Kidney (tissue), 14 donors: Measurements from ENCODE around the gene LRRC45. TPM values are rescaled to one million over a fixed set of nuclear protein-coding genes. Genes with fewer than 3 reads are reported as not detected.
A peak's percentile ranks its signal among the peaks of the same experiment; 100 is the strongest.

ENCODE experiments used
- DNase-seq, 5 donors: peaks; one replicate each; pipeline ENCODE4 v3.0.0-alpha.2; 2013 to 2020
- FAIRE-seq: peaks from 2 replicates; lab custom pipeline; 2012; peaks lifted over from hg19 to GRCh38; lab: Jason Lieb, UNC
- H3K27ac ChIP-seq, 2 donors: one replicate each; pipeline ENCODE4 v1.7.0; 2013; ENCODE audit warnings: low read depth in 2 of 2, low read length in 2 of 2, inconsistent platforms in 1 of 2
- H3K27me3 ChIP-seq: one replicate; pipeline ENCODE4 v1.7.1; 2013; ENCODE audit warnings: low read length, inconsistent platforms; ENCODE audit not compliant: control insufficient read depth, insufficient read depth
- H3K36me3 ChIP-seq, 3 donors: one replicate each; pipeline versions ENCODE4 v1.7.0 to v1.7.1; 2013; ENCODE audit warnings: low read length in 3 of 3, control low read depth in 1 of 3, inconsistent platforms in 1 of 3; ENCODE audit not compliant: insufficient read depth in 3 of 3, control insufficient read depth in 2 of 3
- H3K4me1 ChIP-seq, 3 donors: one replicate each; pipeline versions ENCODE4 v1.7.0 to v1.7.1; 2013; ENCODE audit warnings: low read length in 3 of 3, inconsistent platforms in 1 of 3, low read depth in 1 of 3; ENCODE audit not compliant: control insufficient read depth in 2 of 3, insufficient read depth in 2 of 3
- H3K4me3 ChIP-seq, 3 donors: one replicate each; pipeline versions ENCODE4 v1.7.0 to v1.8.1; 2013; ENCODE audit warnings: low read length in 3 of 3, control low read depth in 1 of 3, inconsistent platforms in 1 of 3
- H3K9ac ChIP-seq, 3 donors: one replicate each; pipeline versions ENCODE4 v1.7.0 to v1.7.1; 2013; ENCODE audit warnings: low read length in 3 of 3, control low read depth in 1 of 3, inconsistent platforms in 1 of 3
- H3K9me3 ChIP-seq, 3 donors: one replicate each; pipeline versions ENCODE4 v1.7.0 to v1.7.1; 2013; ENCODE audit warnings: low read length in 3 of 3, control low read depth in 1 of 3, inconsistent platforms in 1 of 3; ENCODE audit not compliant: control insufficient read depth in 2 of 3, insufficient read depth in 1 of 3
- CTCF ChIP-seq: IDR thresholded peaks from 3 replicates; pipeline ENCODE4 v1.5.1; 2012; ENCODE audit warnings: mild to moderate bottlenecking, moderate library complexity, borderline replicate concordance; ENCODE audit not compliant: insufficient read depth; ENCODE audit errors: extremely low read depth
- intact Hi-C: fragments of 100-400 bp; cut with DNase I; formaldehyde crosslinking; loops from one replicate; pipeline ENCODE4 v1.11.1; 2022
- polyA plus RNA-seq: library from polyadenylated mRNA; stranded (reverse); fragments of 350-450 nt; fragmentation: Illumina TruSeq; extraction: RNeasy Lipid Tissue Mini Kit (QIAGEN cat#74804); gene quantifications from one replicate; pipeline ENCODE4 v1.2.3, GENCODE V29; 2014; ENCODE audit warnings: low read depth, low replicate concordance; ENCODE audit not compliant: insufficient read depth
- total RNA-seq: library from RNA; stranded (reverse); fragmentation: NEBNext Ultra II Directional; extraction: Animal tissue kit (Norgen Biotek cat#: 25700); gene quantifications from one replicate; pipeline ENCODE4 v1.2.1, GENCODE V29; 2021
- donor health status: control.
- donor health status: control.
- donor health status: control.
- donor health status: control.
- donor health status: control.
- donor health status: DM: yes; HTN: yes; CAD: no.
- donor health status: Normal renal cell carcinoma (clear cell type).

The LRRC45 gene
- total and polyA plus RNA-seq, 2 donors from 2014 or later: 9.9 TPM

DNA sequence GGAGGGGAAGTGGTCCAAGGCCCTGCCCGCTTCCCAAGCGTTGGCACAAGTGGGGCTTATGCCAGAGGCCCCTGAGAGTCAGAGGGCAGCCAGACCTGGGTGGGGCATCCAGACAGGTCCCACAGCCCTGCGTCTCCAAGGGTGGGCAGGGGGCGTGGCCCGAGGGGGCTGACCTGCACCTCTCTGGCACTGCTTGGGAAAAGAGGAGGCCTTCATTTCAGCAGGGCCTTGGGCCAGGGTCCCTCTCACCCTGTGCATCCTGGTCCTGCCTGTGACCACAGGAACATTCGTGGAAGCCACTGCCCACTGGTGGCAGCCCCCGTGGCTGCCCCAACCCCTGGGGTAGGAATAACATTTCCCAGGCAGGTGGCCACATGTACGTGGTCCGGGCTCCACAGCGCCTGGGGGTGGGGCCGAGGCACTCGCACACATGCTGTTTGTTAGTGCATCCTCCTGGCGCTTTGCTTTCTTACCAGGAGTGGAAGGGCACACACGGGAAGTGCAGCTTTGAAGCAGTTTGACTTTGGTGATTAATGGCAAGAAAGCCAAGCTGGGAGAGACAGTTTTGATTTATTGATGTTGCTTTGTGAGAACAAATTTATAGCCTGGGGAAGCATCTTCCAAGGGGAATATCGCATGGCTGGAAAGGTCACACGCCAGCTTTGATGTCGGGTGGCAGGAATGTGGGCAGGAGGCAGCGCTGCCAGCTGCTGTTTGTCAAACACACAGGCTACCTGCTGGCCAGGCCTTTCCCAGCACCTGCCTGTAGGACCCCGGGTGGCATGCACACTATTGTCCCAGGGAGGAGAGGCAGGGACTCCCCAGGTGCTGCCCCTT lies 4.7 kb upstream of the LRRC45 start:
- Histone ChIP-seq H3K27ac (no peak overlapping the region), H3K9me3 (no peaks in the 10 kb centered on the region), H3K4me1 (peaks cover 0 to 15% (median 6%) of the 10 kb centered on the region in 3 donors), H3K4me3 (no peak overlapping the region), H3K9ac (no peak overlapping the region), H3K27me3 (no peaks in the 10 kb centered on the region), H3K36me3 (no peaks in the 10 kb centered on the region)
- intact Hi-C loops: loop anchor here (10.0 kb wide), 1 partner anchor 54 kb away; the partner anchor contains the start of gene NOTUM
- no peak for TF ChIP-seq CTCF
- peak in 3 of 5 donors; percentile 85 to 89 (median 88) for DNase-seq
- FAIRE-seq: no peak

GRCh38 chr17:82018989-82019689 lies 4.0 kb upstream of the LRRC45 start:
- no peaks in the 10 kb centered on the region for H3K27me3 ChIP-seq
- H3K9me3 ChIP-seq: no peaks in the 10 kb centered on the region
- H3K9ac ChIP-seq: no peak overlapping the region
- H3K4me3 ChIP-seq: no peak overlapping the region
- no peak for TF ChIP-seq CTCF
- no peak overlapping the region for H3K27ac ChIP-seq
- H3K36me3 ChIP-seq: no peaks in the 10 kb centered on the region
- no peak for DNase-seq
- no peak for FAIRE-seq
- peaks cover 0 to 21% (median 6%) of the 10 kb centered on the region in 3 donors for H3K4me1 ChIP-seq
- intact Hi-C loops: loop anchor here (10.0 kb wide), 1 partner anchor 54 kb away; the partner anchor contains the start of gene NOTUM

DNA sequence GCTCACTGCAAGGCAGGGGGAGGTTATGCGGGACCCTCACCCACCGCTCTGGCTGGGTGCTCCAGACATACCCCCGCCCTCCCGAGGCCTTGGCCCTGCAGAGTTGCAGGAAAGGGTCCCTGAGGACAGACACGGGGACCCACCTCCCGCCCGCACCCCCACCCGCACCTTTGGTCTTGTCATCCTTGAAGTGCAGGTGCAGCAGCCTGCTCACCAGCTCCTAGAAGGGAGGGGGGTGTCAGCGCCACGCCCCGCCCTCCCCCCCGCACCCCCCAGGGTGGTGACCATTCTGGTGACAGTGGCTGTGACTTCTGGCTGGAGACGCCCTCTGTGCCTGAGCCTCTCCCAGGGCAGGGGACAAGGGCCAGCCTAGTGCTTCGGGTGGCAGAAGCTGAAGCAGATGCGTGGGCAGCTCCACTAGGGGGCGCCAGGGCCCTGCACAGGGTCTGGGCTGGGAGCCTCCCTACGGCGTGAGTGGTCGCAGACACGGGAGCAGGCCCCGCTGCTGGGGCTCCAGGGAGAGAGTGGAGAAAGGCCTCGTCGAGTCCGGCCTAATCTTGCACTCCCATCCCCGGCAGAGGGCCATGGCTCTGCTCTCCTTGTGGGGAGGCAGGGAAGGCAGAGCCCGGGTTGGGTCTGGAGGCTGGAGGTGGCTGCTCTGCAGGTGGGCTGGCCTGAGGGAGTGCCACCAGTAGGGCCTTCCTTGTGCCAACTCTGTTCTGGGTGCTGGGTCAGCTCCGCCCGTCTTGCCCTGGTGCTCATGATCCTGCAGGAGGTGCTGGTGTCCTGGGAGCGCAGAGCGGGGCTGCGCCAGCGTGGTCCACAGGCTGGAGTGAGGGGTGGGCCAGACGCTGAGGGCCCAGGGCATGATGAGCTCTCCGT lies 3.2 kb upstream of the LRRC45 start:
- Histone ChIP-seq H3K9me3 (no peaks in the 10 kb centered on the region), H3K9ac (no peak overlapping the region), H3K27ac (no peak overlapping the region), H3K36me3 (no peaks in the 10 kb centered on the region), H3K4me1 (peaks cover 0 to 22% (median 6%) of the 10 kb centered on the region in 3 donors), H3K27me3 (no peaks in the 10 kb centered on the region), H3K4me3 (no peak overlapping the region)
- TF ChIP-seq CTCF: peak; percentile 46
- DNase-seq: peak in 3 of 5 donors; percentile 51 to 84 (median 55)
- intact Hi-C loops: loop anchor here (10.0 kb wide), 1 partner anchor 55 kb away; the partner anchor contains the start of gene NOTUM
- no peak for FAIRE-seq
